ENCODE measurements around the gene ZNF536. TPM values are rescaled to one million over a fixed set of nuclear protein-coding genes. Genes with fewer than 3 reads are reported as not detected.
"Not testable (repeated sequence)": the region's sequence is repeated elsewhere in the genome, so short reads cannot be mapped to it uniquely, and the experiment has no call there.

ZNF536 gene
- total RNA-seq, 2 donors from 2014 or later, result 0.79 to 2.5 TPM

- ATAC-seq (no peak), DNase-seq (no peak)
- intact Hi-C loops (cut with DNase I, micrococcal nuclease), result no loop called here
These were observed 78.7 kb downstream of the ZNF536 start for GRCh38 chr19:30450835-30451321.

- DNase-seq, result no peak
- intact Hi-C loops (cut with DNase I, micrococcal nuclease), result no loop called here
- no peak for ATAC-seq
These were observed 80.7 kb downstream of the ZNF536 start for GRCh38 chr19:30452931-30453330.

GRCh38 chr19:30453743-30454142 is 81.6 kb downstream of the ZNF536 start:
- DNase-seq (no peak), ATAC-seq (no peak)
- intact Hi-C loops (cut with DNase I, micrococcal nuclease), result no loop called here

- no peak for DNase-seq
- no peak for ATAC-seq
- intact Hi-C loops (cut with DNase I, micrococcal nuclease), result no loop called here
These were observed 83.7 kb downstream of the ZNF536 start for GRCh38 chr19:30455881-30456280.

GRCh38 chr19:30457484-30457883 is 85.3 kb downstream of the ZNF536 start:
- ATAC-seq (no peak), DNase-seq (no peak)
- intact Hi-C loops (cut with DNase I, micrococcal nuclease), result no loop called here

GRCh38 chr19:30459859-30460258 is 87.7 kb downstream of the ZNF536 start:
- ATAC-seq (no peak), DNase-seq (no peak)
- intact Hi-C loops (cut with DNase I, micrococcal nuclease), result no loop called here

GRCh38 chr19:30464162-30464561 is 92.0 kb downstream of the ZNF536 start:
- DNase-seq, result no peak
- no peak for ATAC-seq
- intact Hi-C loops (cut with DNase I, micrococcal nuclease), result no loop called here

GRCh38 chr19:30466598-30466997 is 94.4 kb downstream of the ZNF536 start:
- ATAC-seq; intact Hi-C loops (cut with DNase I, micrococcal nuclease); DNase-seq: not testable (repeated sequence)

GRCh38 chr19:30467239-30467638 is 95.1 kb downstream of the ZNF536 start:
- intact Hi-C loops (cut with DNase I, micrococcal nuclease), result no loop called here
- no peak for ATAC-seq
- no peak for DNase-seq

- intact Hi-C loops (cut with DNase I, micrococcal nuclease), result no loop called here
- ATAC-seq (no peak), DNase-seq (no peak)
These were observed 97.6 kb downstream of the ZNF536 start for GRCh38 chr19:30469774-30470173.

- DNase-seq, result no peak
- ATAC-seq, result no peak
- intact Hi-C loops (cut with DNase I, micrococcal nuclease), result no loop called here
These were observed 99.3 kb downstream of the ZNF536 start for GRCh38 chr19:30471441-30471840.

- intact Hi-C loops (cut with DNase I, micrococcal nuclease), result no loop called here
- no peak for ATAC-seq
- no peak for DNase-seq
These were observed 101.2 kb downstream of the ZNF536 start for GRCh38 chr19:30473334-30473867.

- DNase-seq, result no peak
- no peak for ATAC-seq
- intact Hi-C loops (cut with DNase I, micrococcal nuclease), result no loop called here
These were observed 104.8 kb downstream of the ZNF536 start for GRCh38 chr19:30476997-30477396.

- ATAC-seq (no peak), DNase-seq (no peak)
- intact Hi-C loops (cut with DNase I, micrococcal nuclease), result no loop called here
These were observed 107.0 kb downstream of the ZNF536 start for GRCh38 chr19:30479231-30479630.

- DNase-seq (no peak), ATAC-seq (no peak)
- intact Hi-C loops (cut with DNase I, micrococcal nuclease), result no loop called here
These were observed 107.9 kb downstream of the ZNF536 start for GRCh38 chr19:30480097-30480496.

GRCh38 chr19:30481063-30481462 is 108.9 kb downstream of the ZNF536 start:
- DNase-seq (no peak), ATAC-seq (no peak)
- intact Hi-C loops (cut with DNase I, micrococcal nuclease), result no loop called here

GRCh38 chr19:30481823-30482222 is 109.6 kb downstream of the ZNF536 start:
- ATAC-seq (no peak), DNase-seq (no peak)
- intact Hi-C loops (cut with DNase I, micrococcal nuclease), result no loop called here

- DNase-seq (no peak), ATAC-seq (no peak)
- intact Hi-C loops (cut with DNase I, micrococcal nuclease), result no loop called here
These were observed 110.8 kb downstream of the ZNF536 start for GRCh38 chr19:30482956-30483355.

GRCh38 chr19:30486250-30486649 is 114.1 kb downstream of the ZNF536 start:
- intact Hi-C loops (cut with DNase I, micrococcal nuclease); DNase-seq; ATAC-seq: not testable (repeated sequence)

- DNase-seq (no peak), ATAC-seq (no peak)
- intact Hi-C loops (cut with DNase I, micrococcal nuclease), result no loop called here
These were observed 115.0 kb downstream of the ZNF536 start for GRCh38 chr19:30487178-30487577.

GRCh38 chr19:30488191-30488590 is 116.0 kb downstream of the ZNF536 start:
- ATAC-seq (no peak), DNase-seq (no peak)
- intact Hi-C loops (cut with DNase I, micrococcal nuclease), result no loop called here

Data from left colon (tissue), 2 donors.